SIG-M5 treated with dmso at 0.1 percent for 504 hours (cell line): Measurements from ENCODE around the gene ECHDC1.

Experiments used
- DNase-seq: peaks from one replicate; lab custom pipeline; 2025; ENCODE audit not compliant: unreplicated experiment; lab: John Stamatoyannopoulos, UW

The ECHDC1 gene

GRCh38 chr6:127290391-127291265 lies 52.8 kb downstream of the ECHDC1 start:
- no peak for DNase-seq

DNA sequence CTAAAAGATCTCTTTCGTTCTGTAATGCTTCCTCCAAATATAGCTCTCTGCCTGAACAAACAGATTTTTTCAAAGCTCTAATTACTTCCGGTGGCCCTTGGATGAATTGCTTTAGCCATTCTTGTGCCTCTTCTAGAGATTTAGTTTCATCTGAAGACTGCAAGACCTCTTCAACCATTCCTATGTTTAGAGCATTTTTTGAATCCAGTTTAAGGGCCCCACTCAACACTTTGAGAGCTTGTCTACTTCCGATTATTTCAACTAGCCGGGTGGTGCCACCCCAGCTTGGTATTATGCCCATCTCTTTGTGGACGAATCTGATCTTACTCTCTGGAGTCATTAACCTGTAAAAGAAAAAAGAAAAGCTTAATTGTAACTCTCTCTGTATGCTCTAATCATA lies 53.5 kb downstream of the ECHDC1 start:
- DNase-seq: no peak

GRCh38 chr6:127288705-127289104 lies 54.7 kb downstream of the ECHDC1 start:
- no peak for DNase-seq

GRCh38 chr6:127282184-127282583 lies 61.2 kb downstream of the ECHDC1 start:
- DNase-seq: no peak

GRCh38 chr6:127279815-127280214 lies 63.6 kb downstream of the ECHDC1 start:
- DNase-seq: peak; percentile 19

- DNase-seq: peak; percentile 42
Measured at GRCh38 chr6:127277878-127278843, 65.2 kb downstream of the ECHDC1 start.

DNA sequence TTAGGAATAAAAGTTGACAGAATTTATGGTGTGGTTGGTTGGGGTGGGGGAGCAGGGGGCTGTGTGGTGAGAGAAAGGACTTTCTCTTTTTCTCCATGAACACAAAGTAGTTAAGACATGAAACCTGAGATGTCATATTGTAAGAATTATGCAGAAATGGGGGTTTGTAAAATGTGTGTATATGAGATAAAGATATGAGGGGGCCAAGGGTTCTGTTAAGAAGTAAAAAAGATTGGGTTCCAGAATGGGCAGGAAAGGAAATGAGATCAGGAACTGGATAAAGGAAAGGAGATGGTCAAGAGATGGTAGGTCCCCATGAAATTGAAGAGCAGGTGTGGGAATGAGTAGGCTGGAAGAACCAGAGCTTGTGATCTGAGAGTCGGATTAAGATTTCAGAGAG lies 67.1 kb downstream of the ECHDC1 start:
- DNase-seq: no peak

DNA sequence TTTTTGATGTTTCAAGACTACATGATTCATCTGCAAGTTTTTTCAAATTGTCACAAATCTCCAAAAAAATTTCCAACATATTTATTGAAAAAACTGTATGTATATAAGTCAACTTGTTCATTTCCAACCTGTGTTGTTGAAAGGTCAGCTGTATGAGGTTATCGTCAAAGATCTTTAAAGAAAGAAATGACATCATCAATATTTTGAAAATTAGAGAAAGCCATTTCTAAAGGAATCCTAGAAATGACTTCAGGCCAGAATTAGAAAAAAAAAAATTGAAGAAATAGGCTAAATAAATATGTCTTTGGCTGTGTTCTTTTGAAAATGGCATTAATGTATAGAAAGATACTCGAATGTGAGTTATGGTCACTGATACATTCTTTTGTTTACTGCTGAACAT lies 69.9 kb downstream of the ECHDC1 start:
- DNase-seq: no peak

- no peak for DNase-seq
Measured at GRCh38 chr6:127272576-127272975, 70.8 kb downstream of the ECHDC1 start.

- DNase-seq: no peak
Measured at GRCh38 chr6:127267646-127268625, 75.5 kb downstream of the ECHDC1 start.

DNA sequence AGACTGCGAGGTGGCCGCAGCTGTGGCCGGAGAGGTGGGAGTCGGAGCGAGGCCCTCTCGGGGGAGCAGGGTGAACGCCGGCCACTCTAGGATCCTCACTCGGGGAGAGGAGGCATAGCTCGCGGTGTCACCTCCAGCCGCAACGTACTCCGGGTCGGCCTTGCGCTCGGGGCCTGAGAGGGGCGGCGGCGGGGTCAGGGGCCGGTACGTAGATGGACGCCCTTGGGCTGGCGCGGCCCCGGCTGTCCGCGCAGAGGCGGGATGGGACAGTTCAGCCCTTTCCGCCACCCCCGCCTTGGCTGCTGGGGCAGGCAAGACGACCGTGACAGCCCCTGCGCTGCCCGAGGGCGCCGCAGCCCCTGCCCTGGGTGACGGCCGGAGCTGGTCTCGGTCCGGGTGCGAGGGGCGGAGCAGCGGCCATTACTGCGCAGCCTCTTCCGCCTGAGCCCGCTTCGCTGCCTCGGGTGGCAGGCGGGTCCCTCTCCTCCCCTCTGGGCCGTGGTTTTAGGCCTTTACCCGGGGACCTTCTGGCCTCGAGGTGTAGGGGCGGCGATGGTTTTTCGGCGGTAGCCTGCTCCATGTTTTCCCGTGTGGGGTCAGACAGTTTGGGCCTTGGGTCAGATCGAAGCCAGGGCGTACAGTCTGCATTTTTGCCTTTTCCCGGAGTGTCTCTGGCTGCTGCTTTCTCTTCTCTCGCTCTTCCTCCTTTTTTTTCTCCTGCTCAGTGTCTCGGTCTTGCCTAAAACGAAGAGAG lies 76.3 kb downstream of the ECHDC1 start:
- DNase-seq: peak; percentile 60

DNA sequence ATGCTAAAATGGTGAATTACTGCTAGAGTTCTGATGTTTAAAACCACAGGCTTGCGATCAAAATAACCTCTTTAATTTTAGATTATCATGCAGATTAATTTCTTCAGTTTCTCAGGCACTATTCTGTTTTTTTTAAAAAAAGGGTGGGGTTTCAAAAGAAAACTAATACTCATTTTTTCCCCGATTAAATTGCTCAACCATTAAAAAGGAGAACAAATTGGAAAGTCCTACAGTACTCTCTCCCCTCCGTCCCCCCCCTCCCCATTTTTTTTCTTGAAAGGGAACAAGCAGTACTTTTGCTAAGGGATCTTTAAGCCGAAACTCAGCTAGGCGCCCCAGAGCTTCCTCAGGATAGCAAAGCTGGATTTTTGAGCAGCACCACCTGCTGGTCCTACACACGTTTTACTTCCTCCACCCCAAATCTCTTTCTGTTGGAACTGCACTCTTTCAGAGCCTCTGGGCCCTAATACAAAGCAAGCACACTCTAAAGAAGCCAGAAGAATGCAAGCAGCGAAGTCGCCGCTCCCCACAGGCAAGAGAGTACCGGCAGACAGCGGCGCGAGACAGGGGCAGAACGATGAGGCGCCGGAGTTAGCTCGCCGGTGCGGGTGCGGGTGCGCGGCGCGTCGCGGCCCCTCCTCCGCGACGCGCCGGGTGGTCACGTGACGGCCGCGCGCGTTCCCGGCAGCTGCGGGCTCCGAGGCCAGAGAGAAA lies 77.1 kb downstream of the ECHDC1 start, which contains the start of gene RNF146:
Gene RNF146 (plus strand): TSS at position 687 of the 714 bp plus-strand sequence. CDS start 13,475 bp downstream, outside the sequence.
- peak; percentile 90 for DNase-seq

DNA sequence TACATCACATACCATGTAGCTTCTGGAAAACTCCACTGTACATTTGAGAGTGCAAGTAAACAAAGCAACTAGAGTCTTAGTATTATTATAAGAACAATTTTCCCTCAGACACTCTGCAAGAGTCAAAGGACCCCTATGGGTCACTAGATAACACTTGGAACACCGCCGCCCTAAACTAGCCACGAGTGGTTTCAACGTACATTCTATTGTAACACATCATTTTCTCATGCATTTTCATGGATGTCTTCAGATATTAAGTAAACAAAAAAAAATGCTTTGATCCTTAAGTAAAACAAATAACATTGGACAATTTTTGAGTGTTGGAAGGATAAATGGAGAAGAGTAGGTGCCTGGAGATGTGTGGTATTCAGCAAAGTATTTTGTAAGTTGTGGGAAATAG lies 79.9 kb downstream of the ECHDC1 start:
- no peak for DNase-seq

DNA sequence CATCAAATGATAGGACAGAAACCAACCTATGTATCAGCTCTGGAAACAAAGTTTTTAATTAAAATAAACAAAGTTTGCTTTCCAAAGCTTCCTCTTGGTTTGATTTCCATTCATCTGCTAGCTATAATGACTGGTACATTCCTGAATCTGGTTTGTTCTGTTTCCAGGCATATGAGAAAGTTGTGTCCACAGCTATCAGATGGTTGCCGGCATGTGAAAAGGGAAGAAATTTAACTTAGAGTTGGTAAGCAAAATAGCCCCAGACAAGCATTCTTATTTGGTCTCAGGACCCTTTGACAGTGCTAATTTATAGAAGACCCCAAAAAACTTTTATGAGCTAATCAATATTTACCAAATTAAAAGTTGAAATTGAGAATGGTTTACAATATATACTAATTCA lies 80.5 kb downstream of the ECHDC1 start:
- DNase-seq: no peak

- no peak for DNase-seq
Measured at GRCh38 chr6:127255286-127255685, 88.1 kb downstream of the ECHDC1 start.

GRCh38 chr6:127249621-127250020 lies 93.8 kb downstream of the ECHDC1 start:
- no peak for DNase-seq

GRCh38 chr6:127247114-127248096 lies 96.0 kb downstream of the ECHDC1 start:
- DNase-seq: no peak

- DNase-seq: no peak
Measured at GRCh38 chr6:127243501-127243900, 99.9 kb downstream of the ECHDC1 start.
